K562 (cell line): ENCODE measurements around the gene ARFIP2. TPM values are rescaled to one million over a fixed set of nuclear protein-coding genes. Genes with fewer than 3 reads are reported as not detected.

ENCODE experiments used
- ATAC-seq: fragments of 200-7000 bp; cut with Tn5 transposase; 3 replicates; pipeline ENCODE4 v1.9.1; 2020; ENCODE audit warnings: moderate library complexity
- BruUV-seq: library from RNA; stranded (reverse); fragments of 400-500 nt; replicated peaks from 2 replicates; lab custom pipeline; 2021; lab: Mats Ljungman, UMichigan
- CTCF ChIA-PET: fragments of 300-600 bp; formaldehyde crosslinking; extraction: SDS; loops from one replicate; lab custom pipeline; 2021; ENCODE audit warnings: low intra/inter-chr PET ratio; lab: Yijun Ruan, JAX
- POLR2A ChIA-PET: fragments of 300-600, 350-650 bp; sonication (Branson Sonifier 250); formaldehyde crosslinking; extraction: SDS; loops from one replicate; lab custom pipeline; 2021; ENCODE audit warnings: antibody characterized with exemption, inconsistent platforms; lab: Yijun Ruan, JAX
- DNase-seq, 4 experiments: peaks; one replicate each; pipeline versions ENCODE4 v3.0.0 to v3.0.0-alpha.2; 2011 to 2018; ENCODE audit warnings: low spot score in 3 of 4, mixed read lengths in 3 of 4; ENCODE audit errors: extremely low read depth in 1 of 4
- FAIRE-seq: peaks from 2 replicates; lab custom pipeline; 2011; peaks lifted over from hg19 to GRCh38; lab: Jason Lieb, UNC
- H2AFZ ChIP-seq: 2 replicates; pipeline ENCODE4 v1.6.0; 2011; ENCODE audit warnings: low read depth, low read length, control low read depth, inconsistent platforms
- H3K27ac ChIP-seq: fragments of 200-600 bp; 3 replicates; pipeline ENCODE4 v1.8.0; 2011; ENCODE audit warnings: low read depth, mild to moderate bottlenecking, control low read depth, inconsistent platforms, low read length, moderate library complexity, mixed read lengths; ENCODE audit errors: extremely low read depth
- H3K27me3 ChIP-seq, 2 experiments: fragments of 300-600 bp in 1 of 2; 2 replicates in 1 of 2; 3 replicates in 1 of 2; pipeline versions ENCODE4 v1.6.0 to v1.8.0; 2011; ENCODE audit warnings: inconsistent platforms in 2 of 2, low read length in 2 of 2, mild to moderate bottlenecking in 1 of 2, mixed read lengths in 1 of 2, moderate library complexity in 1 of 2; ENCODE audit not compliant: control insufficient read depth in 2 of 2, insufficient read depth in 2 of 2
- H3K36me3 ChIP-seq: fragments of 300-600 bp; 3 replicates; pipeline ENCODE4 v1.8.0; 2011; ENCODE audit warnings: mild to moderate bottlenecking, low read length, inconsistent platforms; ENCODE audit not compliant: control insufficient read depth, insufficient read depth
- H3K4me1 ChIP-seq, 2 experiments: fragments of 200-600 bp in 1 of 2; replicated peaks in 1 of 2; 2 replicates in 1 of 2; 3 replicates in 1 of 2; pipeline versions ENCODE4 v1.5.1 to v1.8.0; 2011; ENCODE audit warnings: inconsistent platforms in 2 of 2, low read length in 2 of 2, mild to moderate bottlenecking in 1 of 2, mixed read lengths in 1 of 2, moderate library complexity in 1 of 2; ENCODE audit not compliant: control insufficient read depth in 2 of 2, insufficient read depth in 2 of 2
- H3K4me2 ChIP-seq: 2 replicates; pipeline ENCODE4 v1.6.1; 2011; ENCODE audit warnings: low read length, control low read depth, inconsistent platforms, mixed read lengths; ENCODE audit not compliant: insufficient read depth
- H3K4me3 ChIP-seq: fragments of 200-600 bp; sonication (generic), shearing (Covaris generic); 2 replicates; pipeline ENCODE4 v1.5.1; 2016; ENCODE audit warnings: control low read depth, inconsistent platforms
- H3K79me2 ChIP-seq: fragments of 200-600 bp; 3 replicates; pipeline ENCODE4 v1.8.0; 2011; ENCODE audit warnings: low read length, inconsistent platforms; ENCODE audit not compliant: control insufficient read depth, insufficient read depth
- H3K9ac ChIP-seq, 2 experiments: 2 replicates each; pipeline versions ENCODE4 v1.6.0 to v1.6.1; 2011; ENCODE audit warnings: low read depth in 2 of 2, low read length in 2 of 2, control low read depth in 1 of 2, inconsistent platforms in 1 of 2, mild to moderate bottlenecking in 1 of 2, mixed read lengths in 1 of 2; ENCODE audit not compliant: insufficient read depth in 1 of 2
- H3K9me1 ChIP-seq: one replicate; pipeline ENCODE4 v1.6.0; 2011; ENCODE audit warnings: inconsistent platforms, mild to moderate bottlenecking, low read length, moderate library complexity; ENCODE audit not compliant: control insufficient read depth, insufficient read depth
- H3K9me3 ChIP-seq: replicated peaks from 2 replicates; pipeline ENCODE4 v1.5.1; 2011; ENCODE audit warnings: low read depth, low read length, inconsistent platforms; ENCODE audit not compliant: control insufficient read depth, insufficient read depth
- H4K20me1 ChIP-seq: replicated peaks from 2 replicates; pipeline ENCODE4 v1.6.1; 2011; ENCODE audit warnings: low read length, inconsistent platforms, mixed read lengths; ENCODE audit not compliant: control insufficient read depth, insufficient read depth
- IRF2 ChIP-seq: sonication (generic); formaldehyde crosslinking; IDR thresholded peaks from 2 replicates; pipeline ENCODE4 v1.8.1; 2022; ENCODE audit warnings: mild to moderate bottlenecking, missing genetic modification reagents
- L3MBTL2 ChIP-seq: fragments of 450-650 bp; IDR thresholded peaks from 2 replicates; pipeline ENCODE4 v1.6.1; 2016; ENCODE audit warnings: mild to moderate bottlenecking, moderate library complexity
- MITF ChIP-seq: IDR thresholded peaks from 2 replicates; pipeline ENCODE4 v1.6.1; 2014; ENCODE audit warnings: antibody characterized with exemption
- NFIC ChIP-seq: fragments of 450-650 bp; IDR thresholded peaks from 2 replicates; pipeline ENCODE4 v1.6.1; 2017; ENCODE audit warnings: mild to moderate bottlenecking, inconsistent platforms
- POLR3A ChIP-seq: IDR thresholded peaks from 2 replicates; pipeline ENCODE4 v1.6.1; 2011; ENCODE audit warnings: borderline replicate concordance, mild to moderate bottlenecking, moderate library complexity; ENCODE audit not compliant: insufficient read length, insufficient read depth; ENCODE audit errors: extremely low read depth
- RFX5 ChIP-seq: IDR thresholded peaks from 2 replicates; pipeline ENCODE4 v1.6.1; 2011; ENCODE audit warnings: low read depth, mild to moderate bottlenecking, improper control_type of control experiment, low read length
- RHOXF2B ChIP-seq: fragments of 250-450 bp; sonication (Bioruptor Pico); conservative IDR thresholded peaks from 2 replicates; pipeline ENCODE4 v1.5.1; 2021
- RNF219 ChIP-seq: fragments of 250-450 bp; sonication (Bioruptor Pico); IDR thresholded peaks from 2 replicates; pipeline ENCODE4 v1.5.0; 2022; ENCODE audit warnings: mild to moderate bottlenecking
- SIN3A ChIP-seq, 2 experiments: fragments of 150-350 bp in 1 of 2; IDR thresholded peaks; 2 replicates each; pipeline ENCODE4 v1.6.1; 2011 to 2016; ENCODE audit warnings: borderline replicate concordance in 2 of 2, low read depth in 2 of 2, low read length in 2 of 2, mild to moderate bottlenecking in 2 of 2, moderate library complexity in 2 of 2; ENCODE audit not compliant: control insufficient read depth in 1 of 2
- TOE1 ChIP-seq, 2 experiments: fragments of 450-650 bp in 1 of 2; sonication (generic) in 1 of 2; formaldehyde crosslinking in 1 of 2; IDR thresholded peaks; 2 replicates each; pipeline versions ENCODE4 v1.7.1 to v1.8.0; 2016 to 2022; ENCODE audit warnings: borderline replicate concordance in 2 of 2, mild to moderate bottlenecking in 2 of 2, antibody characterized with exemption in 1 of 2, inconsistent platforms in 1 of 2, low read depth in 1 of 2, missing genetic modification reagents in 1 of 2, moderate library complexity in 1 of 2
- YY1 ChIP-seq, 3 experiments: IDR thresholded peaks; 2 replicates each; pipeline ENCODE4 v1.6.1; 2011; ENCODE audit warnings: low read length in 2 of 3, mild to moderate bottlenecking in 2 of 3, moderate library complexity in 2 of 3, borderline replicate concordance in 1 of 3, control low read depth in 1 of 3, low read depth in 1 of 3; ENCODE audit not compliant: insufficient read depth in 3 of 3, insufficient replicate concordance in 2 of 3, control insufficient read depth in 1 of 3, insufficient read length in 1 of 3; ENCODE audit errors: extremely low read depth in 1 of 3
- ZFP91 ChIP-seq: sonication (generic); formaldehyde crosslinking; IDR thresholded peaks from 2 replicates; pipeline ENCODE4 v1.8.0; 2022; ENCODE audit warnings: mild to moderate bottlenecking, missing genetic modification reagents
- WGBS: fragments of 100-300 bp; shearing (Covaris generic); methylation state at CpG from one replicate; pipeline ENCODE4 v1.1.6; 2016; ENCODE audit warnings: low coverage, mixed read lengths; ENCODE audit not compliant: insufficient coverage; ENCODE audit errors: missing lambda C conversion rate; 5-methylcytosine and 5-hydroxymethylcytosine counted together
- in situ Hi-C: fragments of 300-500 bp; cut with MboI; formaldehyde crosslinking; loops from 4 replicates; pipeline ENCODE4 v1.15.0; 2018; ENCODE audit warnings: inconsistent platforms, mixed read lengths
- intact Hi-C: fragments of 100-400 bp; cut with micrococcal nuclease; formaldehyde crosslinking; loops from 2 replicates; pipeline ENCODE4 v1.14.2; 2022
- polyA plus RNA-seq, 8 experiments: library from polyadenylated mRNA; depleted of rRNA in 4 of 8; stranded (reverse) in 5 of 8; unstranded in 3 of 8; fragments of >200 nt; fragmentation: Nextera tagmentation in 2 of 8; fragmentation: Illumina TruSeq in 1 of 8; extraction: Ambion mirVana in 2 of 8; extraction: Trizol in 1 of 8; gene quantifications; 2 replicates each; pipeline versions ENCODE4 v1.2.1 to v1.2.3, GENCODE V29; 2011 to 2014; ENCODE audit warnings: inconsistent platforms in 1 of 8, missing spikeins in 1 of 8
- total RNA-seq, 7 experiments: library from RNA; depleted of rRNA in 6 of 7; stranded (reverse); fragments of >200 nt in 6 of 7; fragmentation: Illumina TruSeq in 2 of 7; extraction: Trizol in 2 of 7; gene quantifications; 2 replicates each; pipeline versions ENCODE4 v1.2.1 to v1.2.3, GENCODE V29; 2011 to 2021; ENCODE audit warnings: low replicate concordance in 1 of 7

Gene ARFIP2
- total and polyA plus RNA-seq, 9 of the 15 experiments (the other 6 are each of a cell fraction or from before 2014, with no cell fraction given), result 11.8 to 74.1 (median 41.0) TPM

GRCh38 chr11:6440906-6441358 lies 40.2 kb downstream of the ARFIP2 start, which contains the start of gene HPX:
TSS of gene HPX (minus strand) at chr11:6440987. CDS start at chr11:6440963, 24 bp downstream.
- Histone ChIP-seq H3K79me2 (no peaks in the 10 kb centered on the region), H3K9me3 (no peaks in the 10 kb centered on the region), H3K4me3 (no peak within 1 kb of the TSS), H4K20me1 (no peaks in the 10 kb centered on the region), H3K27me3 (peaks cover 2 to 8% of the 10 kb centered on the region in 2 experiments; a peak in 1 of 5 replicates), H3K9ac (peak within 1 kb of the TSS in 1 of 2 experiments; percentile 45; a peak in 1 of 4 replicates), H3K27ac (no peak within 1 kb of the TSS), H3K9me1 (no peaks in the 10 kb centered on the region), H2AFZ (no peak within 1 kb of the TSS), H3K4me1 (peaks cover 10 to 12% of the 10 kb centered on the region in 2 experiments; a peak in 3 of 5 replicates), H3K36me3 (no peaks in the 10 kb centered on the region), H3K4me2 (no peak within 1 kb of the TSS)
- no TSS peak for BruUV-seq
- CTCF ChIA-PET, result no interaction called here
- ATAC-seq (no peak), DNase-seq (no peak), FAIRE-seq (no peak)
- POLR2A ChIA-PET, result interaction anchor here (0.9 to 2.1 kb wide), 2 partner anchors 11 to 58 kb away, joined by 5 to 7 read pairs; no protein-coding TSS in a partner anchor
- intact Hi-C loops, result loop anchor here (5.0 kb wide), 1 partner anchor 261 kb away; no protein-coding TSS in a partner anchor
- WGBS, result 25% methylated on average over 3 of the region's 3 CpGs
- in situ Hi-C loops, result loop anchor here (5.0 kb wide), 1 partner anchor 64 kb away; no protein-coding TSS in a partner anchor
- TF ChIP-seq TOE1 (IDR thresholded peaks at IDR 0.05; ENCODE audit: borderline replicate concordance) (no peak), TOE1 (CRISPR knock-in tag; IDR thresholded peaks at IDR 0.05; ENCODE audit: borderline replicate concordance, low read depth) (no peak), YY1 (IDR thresholded peaks at IDR 0.05; ENCODE audit: borderline replicate concordance in 1 of 3, control insufficient read depth in 1 of 3, extremely low read depth in 1 of 3, insufficient read depth in 3 of 3, insufficient read length in 1 of 3, insufficient replicate concordance in 2 of 3, low read depth in 1 of 3, low read length in 2 of 3) (no peak), RFX5 (no peak), IRF2 (CRISPR knock-in tag) (no peak), ZFP91 (CRISPR knock-in tag) (no peak), RNF219 (CRISPR knock-in tag) (no peak), L3MBTL2 (no peak), RHOXF2B (CRISPR knock-in tag) (no peak), MITF (no peak), POLR3A (no peak), SIN3A (IDR thresholded peaks at IDR 0.05; ENCODE audit: borderline replicate concordance in 2 of 2, control insufficient read depth in 1 of 2, low read depth in 2 of 2, low read length in 2 of 2) (no peak), NFIC (no peak)
